ENCODE results near the gene CHPF2. TPM values are rescaled to one million over a fixed set of nuclear protein-coding genes. Genes with fewer than 3 reads are reported as not detected.

The CHPF2 gene
- polyA plus RNA-seq, 3 donors = 34.4 to 38.0 (median 36.0) TPM

DNA sequence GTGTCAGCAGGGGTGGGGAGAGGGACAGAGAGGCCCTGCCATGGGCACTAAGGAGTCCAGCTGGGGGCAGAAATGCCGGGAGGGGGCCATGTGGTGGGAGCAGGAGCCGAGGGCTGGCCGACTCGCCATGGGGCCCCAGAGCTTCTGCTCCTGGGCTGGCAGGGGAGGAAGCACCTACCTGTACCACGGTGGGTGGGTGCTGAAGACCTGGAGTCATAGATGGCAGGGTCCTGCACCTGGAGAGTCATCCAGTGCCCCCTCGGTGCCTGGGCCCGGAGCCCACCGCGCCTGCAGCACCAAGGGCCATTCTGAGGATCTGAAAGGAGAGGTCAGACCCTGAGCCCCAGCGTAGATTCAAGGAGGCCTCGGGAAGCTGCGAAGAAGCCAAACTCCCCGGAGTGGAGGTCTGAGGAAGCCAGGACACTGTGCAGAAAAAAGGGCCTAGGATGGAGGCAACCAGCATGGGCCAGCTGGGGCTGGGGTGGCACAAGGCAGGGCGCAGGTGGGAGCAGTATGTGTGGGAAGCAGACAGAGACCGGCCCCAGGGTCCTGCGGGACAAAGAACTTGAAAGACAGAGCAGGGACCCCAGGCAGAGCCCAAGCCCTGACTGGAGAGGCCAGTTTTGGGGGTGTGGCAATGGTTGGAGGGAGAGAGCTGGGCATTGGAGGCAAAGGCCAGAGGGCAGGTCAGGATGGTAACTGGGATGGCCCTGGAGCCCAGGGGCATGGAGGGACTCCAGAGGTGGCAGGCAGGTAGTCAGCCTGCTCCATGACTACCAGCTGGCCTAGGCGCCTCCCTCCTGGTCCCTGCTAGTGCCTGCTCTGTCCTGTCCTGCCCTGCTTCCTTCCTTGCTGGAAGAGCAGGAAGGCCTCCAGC lies 42.9 kb downstream of the CHPF2 start:
- peaks cover 10 to 28% of the 10 kb centered on the region in 2 donors for H3K36me3 Mint-ChIP-seq
- Histone ChIP-seq H3K4me3 (replicated peaks in 1 of 3; ENCODE audit: low read depth in 2 of 3, low read length in 3 of 3) (peak overlapping the region; percentile 1 to 79 (median 42)), H3K27ac (ENCODE audit: low read depth in 1 of 2, low read length in 2 of 2) (peak overlapping the region; percentile 86 to 92), H3K27me3 (ENCODE audit: control insufficient read depth in 2 of 2, insufficient read depth in 2 of 2, low read length in 2 of 2) (no peaks in the 10 kb centered on the region), H3K36me3 (replicated peaks in 1 of 2; ENCODE audit: control insufficient read depth in 1 of 2, insufficient read depth in 2 of 2, low read length in 2 of 2) (peaks cover 3 to 4% of the 10 kb centered on the region in 2 donors), H3K79me2 (ENCODE audit: insufficient read depth, low read length) (peaks cover 20% of the 10 kb centered on the region), H2AFZ (ENCODE audit: insufficient read depth, low read depth, low read length, poor library complexity, severe bottlenecking) (no peak overlapping the region), H3K4me1 (ENCODE audit: control insufficient read depth in 1 of 2, insufficient read depth in 2 of 2, low read length in 2 of 2) (peaks cover 68 to 70% of the 10 kb centered on the region in 2 donors), H4K20me1 (ENCODE audit: insufficient read depth, low read length) (peaks cover 18% of the 10 kb centered on the region), H3K4me2 (replicated peaks; ENCODE audit: extremely low read depth, low read length, poor library complexity, severe bottlenecking) (peak overlapping the region; percentile 84), H3K9me3 (replicated peaks in 1 of 2; ENCODE audit: control insufficient read depth in 1 of 2, insufficient read depth in 1 of 2, low read length in 2 of 2) (no peaks in the 10 kb centered on the region), H3K9ac (ENCODE audit: insufficient read depth, low read length, poor library complexity, severe bottlenecking) (peak overlapping the region; percentile 59)
- H3K27me3 Mint-ChIP-seq (ENCODE audit: low read depth in 3 of 3) = peaks cover 3 to 13% (median 11%) of the 10 kb centered on the region in 3 donors
- H3K9me3 Mint-ChIP-seq = no peaks in the 10 kb centered on the region
- intact Hi-C loops (cut with micrococcal nuclease) = loop anchor here in 1 of 2 donors (5.0 kb wide), 1 partner anchor 43 kb away; the partner anchor contains the start of gene CHPF2
- 95% methylated on average over 16 of the region's 17 CpGs for WGBS (ENCODE audit: insufficient coverage)
- peak overlapping the region; percentile 5 to 99 (median 82) for H3K27ac Mint-ChIP-seq
- TF ChIP-seq, protein P1, sequence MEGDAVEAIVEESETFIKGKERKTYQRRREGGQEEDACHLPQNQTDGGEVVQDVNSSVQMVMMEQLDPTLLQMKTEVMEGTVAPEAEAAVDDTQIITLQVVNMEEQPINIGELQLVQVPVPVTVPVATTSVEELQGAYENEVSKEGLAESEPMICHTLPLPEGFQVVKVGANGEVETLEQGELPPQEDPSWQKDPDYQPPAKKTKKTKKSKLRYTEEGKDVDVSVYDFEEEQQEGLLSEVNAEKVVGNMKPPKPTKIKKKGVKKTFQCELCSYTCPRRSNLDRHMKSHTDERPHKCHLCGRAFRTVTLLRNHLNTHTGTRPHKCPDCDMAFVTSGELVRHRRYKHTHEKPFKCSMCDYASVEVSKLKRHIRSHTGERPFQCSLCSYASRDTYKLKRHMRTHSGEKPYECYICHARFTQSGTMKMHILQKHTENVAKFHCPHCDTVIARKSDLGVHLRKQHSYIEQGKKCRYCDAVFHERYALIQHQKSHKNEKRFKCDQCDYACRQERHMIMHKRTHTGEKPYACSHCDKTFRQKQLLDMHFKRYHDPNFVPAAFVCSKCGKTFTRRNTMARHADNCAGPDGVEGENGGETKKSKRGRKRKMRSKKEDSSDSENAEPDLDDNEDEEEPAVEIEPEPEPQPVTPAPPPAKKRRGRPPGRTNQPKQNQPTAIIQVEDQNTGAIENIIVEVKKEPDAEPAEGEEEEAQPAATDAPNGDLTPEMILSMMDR (IDR thresholded peaks at IDR 0.05) = no peak
- peak overlapping the region; percentile 75 to 90 for H3K4me3 Mint-ChIP-seq
- no peak for DNase-seq
- peaks cover 69% of the 10 kb centered on the region for H3K4me1 Mint-ChIP-seq

DNA sequence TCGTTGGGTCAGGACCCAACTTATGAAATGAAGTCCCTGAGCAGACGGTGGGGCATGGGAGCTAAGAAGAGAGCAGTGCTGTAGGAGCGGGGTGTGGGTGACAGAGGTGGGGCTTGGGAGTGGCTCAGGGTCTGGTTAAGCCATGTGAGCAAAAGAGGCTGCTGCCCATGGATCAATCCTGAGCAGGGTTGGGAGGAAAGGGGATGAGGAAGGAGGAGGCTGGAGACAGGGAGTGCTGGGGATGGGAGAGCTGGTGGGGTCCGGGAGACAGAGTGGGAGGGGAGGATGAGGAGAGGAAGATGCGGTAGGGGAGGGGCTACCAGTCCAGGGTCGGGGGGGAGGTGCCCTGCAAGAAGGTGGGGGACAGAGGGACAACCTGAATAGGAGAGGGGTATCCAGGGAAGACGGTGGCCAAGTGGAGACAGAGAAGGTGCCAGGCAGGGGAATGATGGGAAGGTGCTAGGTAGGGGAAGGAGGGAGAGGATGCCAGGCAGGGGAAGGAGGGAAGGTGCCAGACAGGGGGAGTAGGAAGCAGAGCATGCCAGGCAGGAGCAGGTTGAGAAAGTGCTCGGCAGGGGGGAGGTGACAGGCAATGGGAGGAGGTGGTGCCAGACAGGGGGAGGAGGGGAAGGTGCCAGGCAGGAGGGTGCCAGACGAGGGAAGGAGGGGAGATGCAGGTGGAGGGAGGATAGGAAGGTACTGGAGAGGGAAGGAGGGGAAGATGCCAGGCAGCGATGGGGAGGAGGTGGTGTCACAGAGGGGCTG lies 43.7 kb downstream of the CHPF2 start:
- Histone ChIP-seq H3K27ac (ENCODE audit: low read depth in 1 of 2, low read length in 2 of 2) (peak overlapping the region in 1 of 2 donors; percentile 42), H3K4me1 (ENCODE audit: control insufficient read depth in 1 of 2, insufficient read depth in 2 of 2, low read length in 2 of 2) (peaks cover 62 to 64% of the 10 kb centered on the region in 2 donors), H3K4me2 (replicated peaks; ENCODE audit: extremely low read depth, low read length, poor library complexity, severe bottlenecking) (peak overlapping the region; percentile 84), H4K20me1 (ENCODE audit: insufficient read depth, low read length) (peaks cover 18% of the 10 kb centered on the region), H3K9me3 (replicated peaks in 1 of 2; ENCODE audit: control insufficient read depth in 1 of 2, insufficient read depth in 1 of 2, low read length in 2 of 2) (no peaks in the 10 kb centered on the region), H3K79me2 (ENCODE audit: insufficient read depth, low read length) (peaks cover 16% of the 10 kb centered on the region), H3K9ac (ENCODE audit: insufficient read depth, low read length, poor library complexity, severe bottlenecking) (peak overlapping the region; percentile 59), H2AFZ (ENCODE audit: insufficient read depth, low read depth, low read length, poor library complexity, severe bottlenecking) (no peak overlapping the region), H3K27me3 (ENCODE audit: control insufficient read depth in 2 of 2, insufficient read depth in 2 of 2, low read length in 2 of 2) (no peaks in the 10 kb centered on the region), H3K4me3 (replicated peaks in 1 of 3; ENCODE audit: low read depth in 2 of 3, low read length in 3 of 3) (peak overlapping the region; percentile 42 to 79 (median 46)), H3K36me3 (replicated peaks in 1 of 2; ENCODE audit: control insufficient read depth in 1 of 2, insufficient read depth in 2 of 2, low read length in 2 of 2) (no peaks in the 10 kb centered on the region)
- no peaks in the 10 kb centered on the region for H3K9me3 Mint-ChIP-seq
- TF ChIP-seq, protein P1 (IDR thresholded peaks at IDR 0.05) = no peak
- peak overlapping the region; percentile 75 to 90 for H3K4me3 Mint-ChIP-seq
- 35% methylated on average over 10 of the region's 10 CpGs for WGBS (ENCODE audit: insufficient coverage)
- intact Hi-C loops (cut with micrococcal nuclease) = no loop called here
- H3K36me3 Mint-ChIP-seq = peaks cover 4 to 21% of the 10 kb centered on the region in 2 donors
- peak overlapping the region in 3 of 7 donors; percentile 32 to 71 (median 54) for H3K27ac Mint-ChIP-seq
- H3K4me1 Mint-ChIP-seq = peaks cover 61% of the 10 kb centered on the region
- no peak for DNase-seq
- H3K27me3 Mint-ChIP-seq (ENCODE audit: low read depth in 3 of 3) = peaks cover 3 to 13% (median 11%) of the 10 kb centered on the region in 3 donors

All from CD14-positive monocyte (primary cell).